ENCODE results near the gene MAX. TPM values are rescaled to one million over a fixed set of nuclear protein-coding genes. Genes with fewer than 3 reads are reported as not detected.

Gene MAX
- polyA plus RNA-seq, 1 experiment = 57.3 TPM

DNA sequence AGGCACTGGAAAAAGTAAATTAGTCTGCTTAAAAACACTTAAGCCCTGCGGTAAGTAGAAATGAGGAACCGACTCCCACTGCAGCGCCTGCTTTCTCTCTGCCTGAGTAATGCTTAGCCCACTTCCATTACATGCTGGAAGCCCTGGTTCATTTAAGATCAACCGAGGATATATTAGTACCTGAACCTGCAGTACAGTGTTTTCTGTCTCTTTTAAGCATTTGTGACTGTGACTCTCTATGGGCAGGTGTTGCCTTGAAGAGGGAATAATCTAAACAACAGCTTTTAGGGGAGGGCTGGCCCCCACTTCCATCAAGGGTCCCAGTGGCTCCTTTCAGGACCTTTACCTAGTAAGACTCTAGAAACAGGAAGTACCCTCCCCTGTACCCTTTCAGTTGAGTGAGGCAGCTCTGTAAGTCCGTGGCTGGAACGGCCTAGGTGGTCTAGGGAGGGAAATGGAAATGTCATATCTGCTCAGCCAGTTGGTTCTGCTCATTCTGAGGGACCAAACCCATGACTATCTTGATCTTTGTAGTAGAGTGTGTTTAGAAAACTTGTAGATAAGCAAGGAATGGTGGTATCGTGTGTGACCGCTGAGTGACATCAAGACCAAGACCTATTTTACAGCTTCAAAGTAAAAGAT, 59.5 kb downstream of the MAX start:
- ChIA-PET CTCF (interaction anchor here (0.6 kb wide), 1 partner anchor 10 kb away, joined by 3 read pairs; no protein-coding TSS in a partner anchor), POLR2A (no interaction called here)
- Histone ChIP-seq H3K4me3 (ENCODE audit: low read depth, low read length) (no peak overlapping the region), H3K27me3 (ENCODE audit: control insufficient read depth, insufficient read depth, low read length) (no peaks in the 10 kb centered on the region), H3K36me3 (ENCODE audit: control insufficient read depth, insufficient read depth, low read length) (peaks cover 11% of the 10 kb centered on the region)
- no peak for DNase-seq (ENCODE audit: low read depth)
- TF ChIP-seq, protein P1, sequence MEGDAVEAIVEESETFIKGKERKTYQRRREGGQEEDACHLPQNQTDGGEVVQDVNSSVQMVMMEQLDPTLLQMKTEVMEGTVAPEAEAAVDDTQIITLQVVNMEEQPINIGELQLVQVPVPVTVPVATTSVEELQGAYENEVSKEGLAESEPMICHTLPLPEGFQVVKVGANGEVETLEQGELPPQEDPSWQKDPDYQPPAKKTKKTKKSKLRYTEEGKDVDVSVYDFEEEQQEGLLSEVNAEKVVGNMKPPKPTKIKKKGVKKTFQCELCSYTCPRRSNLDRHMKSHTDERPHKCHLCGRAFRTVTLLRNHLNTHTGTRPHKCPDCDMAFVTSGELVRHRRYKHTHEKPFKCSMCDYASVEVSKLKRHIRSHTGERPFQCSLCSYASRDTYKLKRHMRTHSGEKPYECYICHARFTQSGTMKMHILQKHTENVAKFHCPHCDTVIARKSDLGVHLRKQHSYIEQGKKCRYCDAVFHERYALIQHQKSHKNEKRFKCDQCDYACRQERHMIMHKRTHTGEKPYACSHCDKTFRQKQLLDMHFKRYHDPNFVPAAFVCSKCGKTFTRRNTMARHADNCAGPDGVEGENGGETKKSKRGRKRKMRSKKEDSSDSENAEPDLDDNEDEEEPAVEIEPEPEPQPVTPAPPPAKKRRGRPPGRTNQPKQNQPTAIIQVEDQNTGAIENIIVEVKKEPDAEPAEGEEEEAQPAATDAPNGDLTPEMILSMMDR (IDR thresholded peaks at IDR 0.05; ENCODE audit: insufficient read depth, low read depth, low read length) = no peak

GRCh38 chr14:65042296-65042695, 60.0 kb downstream of the MAX start:
- TF ChIP-seq, protein P1 (IDR thresholded peaks at IDR 0.05; ENCODE audit: insufficient read depth, low read depth, low read length) = no peak
- DNase-seq (ENCODE audit: low read depth) = no peak
- no peak overlapping the region for H3K4me3 ChIP-seq (ENCODE audit: low read depth, low read length)
- H3K36me3 ChIP-seq (ENCODE audit: control insufficient read depth, insufficient read depth, low read length) = peaks cover 11% of the 10 kb centered on the region
- H3K27me3 ChIP-seq (ENCODE audit: control insufficient read depth, insufficient read depth, low read length) = no peaks in the 10 kb centered on the region
- ChIA-PET CTCF (interaction anchor here (0.6 kb wide), 1 partner anchor 10 kb away, joined by 3 read pairs; no protein-coding TSS in a partner anchor), POLR2A (no interaction called here)

- DNase-seq (ENCODE audit: low read depth) = no peak
- ChIA-PET POLR2A (no interaction called here), CTCF (interaction anchor here (0.8 to 1.7 kb wide), 3 partner anchors 8 to 54 kb away, joined by 3 to 8 read pairs (median 3); partner anchors contain the start of gene FNTB)
- Histone ChIP-seq H3K27me3 (ENCODE audit: control insufficient read depth, insufficient read depth, low read length) (no peaks in the 10 kb centered on the region), H3K36me3 (ENCODE audit: control insufficient read depth, insufficient read depth, low read length) (peaks cover 10% of the 10 kb centered on the region), H3K4me3 (ENCODE audit: low read depth, low read length) (no peak overlapping the region)
- TF ChIP-seq, protein P1 (IDR thresholded peaks at IDR 0.05; ENCODE audit: insufficient read depth, low read depth, low read length) = no peak
Measured at GRCh38 chr14:65041434-65041915, 60.8 kb downstream of the MAX start.

GRCh38 chr14:65040666-65041433, 61.5 kb downstream of the MAX start:
- CTCF ChIA-PET = interaction anchor here (0.8 to 1.7 kb wide), 3 partner anchors 9 to 54 kb away, joined by 3 to 8 read pairs (median 3); partner anchors contain the start of gene FNTB
- DNase-seq (ENCODE audit: low read depth) = no peak
- POLR2A ChIA-PET = no interaction called here

GRCh38 chr14:65038966-65039365, 63.4 kb downstream of the MAX start:
- Histone ChIP-seq H3K27me3 (ENCODE audit: control insufficient read depth, insufficient read depth, low read length) (no peaks in the 10 kb centered on the region), H3K36me3 (ENCODE audit: control insufficient read depth, insufficient read depth, low read length) (peaks cover 6% of the 10 kb centered on the region), H3K4me3 (ENCODE audit: low read depth, low read length) (no peak overlapping the region)
- CTCF ChIA-PET = no interaction called here
- TF ChIP-seq, protein P1 (IDR thresholded peaks at IDR 0.05; ENCODE audit: insufficient read depth, low read depth, low read length) = no peak
- POLR2A ChIA-PET = no interaction called here
- DNase-seq (ENCODE audit: low read depth) = no peak

More at GRCh38 chr14:65040666-65041433, 61.5 kb downstream of the MAX start:
- no peak overlapping the region for H3K4me3 ChIP-seq (ENCODE audit: low read depth, low read length)
- TF ChIP-seq, protein P1 (IDR thresholded peaks at IDR 0.05; ENCODE audit: insufficient read depth, low read depth, low read length) = no peak
- no peaks in the 10 kb centered on the region for H3K27me3 ChIP-seq (ENCODE audit: control insufficient read depth, insufficient read depth, low read length)
- peaks cover 10% of the 10 kb centered on the region for H3K36me3 ChIP-seq (ENCODE audit: control insufficient read depth, insufficient read depth, low read length)

All from BJ (cell line).